ENCODE data around the gene MDH1B.

The MDH1B gene

GRCh38 chr2:206693399-206694137, 71.6 kb downstream of the MDH1B start:
- 57 to 60% methylated on average over 1 to 2 of the region's 5 CpGs for WGBS, 2 experiments (ENCODE audit: insufficient coverage in 2 of 2)
- no peaks in the 10 kb centered on the region for H3K9me3 ChIP-seq (ENCODE audit: control insufficient read depth, low read length)
- no peak overlapping the region for H3K27ac ChIP-seq (ENCODE audit: low read depth, low read length, severe bottlenecking)
- H3K4me1 ChIP-seq (ENCODE audit: control insufficient read depth, insufficient read depth, low read length, poor library complexity, severe bottlenecking): no peaks in the 10 kb centered on the region
- H3K4me3 ChIP-seq (ENCODE audit: extremely low read depth, insufficient read depth, low read length, poor library complexity, severe bottlenecking): no peak overlapping the region
- no peaks in the 10 kb centered on the region for H3K36me3 ChIP-seq (ENCODE audit: control insufficient read depth, insufficient read depth, low read length)

- Histone ChIP-seq H3K4me1 (ENCODE audit: control insufficient read depth, insufficient read depth, low read length, poor library complexity, severe bottlenecking) (no peaks in the 10 kb centered on the region), H3K36me3 (ENCODE audit: control insufficient read depth, insufficient read depth, low read length) (no peaks in the 10 kb centered on the region), H3K4me3 (ENCODE audit: extremely low read depth, insufficient read depth, low read length, poor library complexity, severe bottlenecking) (no peak overlapping the region), H3K9me3 (ENCODE audit: control insufficient read depth, low read length) (no peaks in the 10 kb centered on the region), H3K27ac (ENCODE audit: low read depth, low read length, severe bottlenecking) (no peak overlapping the region)
- 85 to 89% methylated on average over 6 of the region's 7 CpGs for WGBS, 2 experiments (ENCODE audit: insufficient coverage in 2 of 2)
Observed at GRCh38 chr2:206692971-206693370, 72.2 kb downstream of the MDH1B start.

GRCh38 chr2:206688990-206689389, 76.1 kb downstream of the MDH1B start:
- no peak overlapping the region for H3K4me3 ChIP-seq (ENCODE audit: extremely low read depth, insufficient read depth, low read length, poor library complexity, severe bottlenecking)
- no peaks in the 10 kb centered on the region for H3K4me1 ChIP-seq (ENCODE audit: control insufficient read depth, insufficient read depth, low read length, poor library complexity, severe bottlenecking)
- no peaks in the 10 kb centered on the region for H3K9me3 ChIP-seq (ENCODE audit: control insufficient read depth, low read length)
- no peaks in the 10 kb centered on the region for H3K36me3 ChIP-seq (ENCODE audit: control insufficient read depth, insufficient read depth, low read length)
- WGBS, 2 experiments (ENCODE audit: insufficient coverage in 2 of 2): no CpG with 5 or more reads among the region's 1 CpG
- H3K27ac ChIP-seq (ENCODE audit: low read depth, low read length, severe bottlenecking): no peak overlapping the region

- Histone ChIP-seq H3K9me3 (ENCODE audit: control insufficient read depth, low read length) (no peaks in the 10 kb centered on the region), H3K27ac (ENCODE audit: low read depth, low read length, severe bottlenecking) (no peak overlapping the region), H3K4me1 (ENCODE audit: control insufficient read depth, insufficient read depth, low read length, poor library complexity, severe bottlenecking) (no peaks in the 10 kb centered on the region), H3K4me3 (ENCODE audit: extremely low read depth, insufficient read depth, low read length, poor library complexity, severe bottlenecking) (no peak overlapping the region), H3K36me3 (ENCODE audit: control insufficient read depth, insufficient read depth, low read length) (no peaks in the 10 kb centered on the region)
- WGBS, 2 experiments (ENCODE audit: insufficient coverage in 2 of 2): 86 to 94% methylated on average over 2 of the region's 2 CpGs
Observed at GRCh38 chr2:206688453-206688852, 76.7 kb downstream of the MDH1B start.

Measured in mesodermal cell (in vitro differentiated cells).